IMR-90 (cell line): ENCODE measurements around the gene ABHD12. TPM values are rescaled to one million over a fixed set of nuclear protein-coding genes. Genes with fewer than 3 reads are reported as not detected.

Experiments used
- ATAC-seq: fragments of 200-7000 bp; cut with Tn5 transposase; 2 replicates; pipeline ENCODE4 v1.9.1; 2020; ENCODE audit warnings: low read depth, mild to moderate bottlenecking, moderate library complexity
- BruUV-seq: library from RNA; stranded (reverse); fragments of 400-500 nt; replicated peaks from 2 replicates; lab custom pipeline; 2021; lab: Mats Ljungman, UMichigan
- CTCF ChIA-PET: fragments of 300-600 bp; formaldehyde crosslinking; extraction: SDS; loops from one replicate; lab custom pipeline; 2021; ENCODE audit warnings: antibody characterized with exemption; lab: Yijun Ruan, JAX
- POLR2A ChIA-PET: fragments of 300-600 bp; sonication (Branson Sonifier 250); formaldehyde crosslinking; loops from one replicate; lab custom pipeline; 2022; ENCODE audit warnings: antibody characterized with exemption; ENCODE audit not compliant: unreplicated experiment; lab: Charles Lee
- DNase-seq: peaks from one replicate; pipeline ENCODE4 v3.0.0; 2013
- H2AFZ ChIP-seq: replicated peaks from 2 replicates; pipeline ENCODE3; 2013; ENCODE audit warnings: low read length, mild to moderate bottlenecking; ENCODE audit not compliant: poor library complexity
- H2AK5ac ChIP-seq: 2 replicates; pipeline ENCODE4 v1.6.1; 2013; ENCODE audit warnings: low read depth, low read length, inconsistent platforms
- H2AK9ac ChIP-seq: replicated peaks from 2 replicates; pipeline ENCODE3; 2013; ENCODE audit warnings: mild to moderate bottlenecking, low read depth, low read length, moderate library complexity; ENCODE audit not compliant: poor library complexity
- H2BK120ac ChIP-seq: 2 replicates; pipeline ENCODE4 v1.6.1; 2013; ENCODE audit warnings: low read depth, low read length, inconsistent platforms
- H2BK15ac ChIP-seq: 3 replicates; pipeline ENCODE4 v1.6.1; 2013; ENCODE audit warnings: low read depth, low read length, inconsistent platforms
- H2BK20ac ChIP-seq: 2 replicates; pipeline ENCODE4 v1.6.1; 2013; ENCODE audit warnings: low read depth, mild to moderate bottlenecking, inconsistent platforms, low read length, moderate library complexity
- H2BK5ac ChIP-seq: 2 replicates; pipeline ENCODE4 v1.6.1; 2013; ENCODE audit warnings: mild to moderate bottlenecking, low read depth, low read length, inconsistent platforms; ENCODE audit not compliant: poor library complexity, severe bottlenecking
- H3K14ac ChIP-seq: replicated peaks from 2 replicates; pipeline ENCODE4 v1.6.1; 2013; ENCODE audit warnings: low read depth, low read length, inconsistent platforms
- H3K18ac ChIP-seq: 2 replicates; pipeline ENCODE4 v1.6.1; 2013; ENCODE audit warnings: low read depth, low read length, control low read depth
- H3K23ac ChIP-seq: 2 replicates; pipeline ENCODE4 v1.6.1; 2013; ENCODE audit warnings: low read depth, low read length, inconsistent platforms
- H3K27ac ChIP-seq: 2 replicates; pipeline ENCODE4 v1.5.1; 2013; ENCODE audit warnings: mild to moderate bottlenecking, control low read depth, low read length; ENCODE audit not compliant: insufficient read depth
- H3K27me3 ChIP-seq: 2 replicates; pipeline ENCODE4 v1.6.1; 2013; ENCODE audit warnings: low read length; ENCODE audit not compliant: control insufficient read depth, insufficient read depth
- H3K36me3 ChIP-seq: 2 replicates; pipeline ENCODE4 v1.6.1; 2013; ENCODE audit warnings: low read length, mixed read lengths; ENCODE audit not compliant: control insufficient read depth, insufficient read depth
- H3K4ac ChIP-seq: 2 replicates; pipeline ENCODE4 v1.6.1; 2013; ENCODE audit warnings: low read depth, low read length, inconsistent platforms
- H3K4me1 ChIP-seq: 2 replicates; pipeline ENCODE4 v1.6.1; 2013; ENCODE audit warnings: low read length, mixed read lengths; ENCODE audit not compliant: control insufficient read depth, insufficient read depth
- H3K4me2 ChIP-seq: 2 replicates; pipeline ENCODE4 v1.6.1; 2013; ENCODE audit warnings: low read depth, mild to moderate bottlenecking, control low read depth, low read length, moderate library complexity
- H3K4me3 ChIP-seq: 2 replicates; pipeline ENCODE4 v1.5.1; 2013; ENCODE audit warnings: low read depth, mild to moderate bottlenecking, control low read depth, low read length, moderate library complexity; ENCODE audit not compliant: insufficient read depth
- H3K56ac ChIP-seq: 2 replicates; pipeline ENCODE4 v1.6.1; 2013; ENCODE audit warnings: low read length, inconsistent platforms; ENCODE audit not compliant: insufficient read depth; ENCODE audit errors: extremely low read depth
- H3K79me1 ChIP-seq, 2 experiments: 2 replicates each; pipeline ENCODE4 v1.6.1; 2013; ENCODE audit warnings: low read length in 2 of 2, inconsistent platforms in 1 of 2, low read depth in 1 of 2
- H3K9ac ChIP-seq: 2 replicates; pipeline ENCODE4 v1.6.1; 2013; ENCODE audit warnings: low read depth, low read length, control low read depth
- H3K9me1 ChIP-seq: 2 replicates; pipeline ENCODE4 v1.6.1; 2013; ENCODE audit warnings: low read length, inconsistent platforms; ENCODE audit not compliant: insufficient read depth
- H3K9me3 ChIP-seq: 2 replicates; pipeline ENCODE4 v1.6.1; 2013; ENCODE audit warnings: low read length; ENCODE audit not compliant: control insufficient read depth, insufficient read depth
- H4K20me1 ChIP-seq: 2 replicates; pipeline ENCODE4 v1.6.1; 2013; ENCODE audit warnings: low read length, inconsistent platforms; ENCODE audit not compliant: insufficient read depth
- H4K5ac ChIP-seq: 2 replicates; pipeline ENCODE4 v1.6.1; 2013; ENCODE audit warnings: mild to moderate bottlenecking, low read depth, low read length, control low read depth
- H4K8ac ChIP-seq, 2 experiments: 2 replicates each; pipeline ENCODE4 v1.6.1; 2013; ENCODE audit warnings: low read depth in 2 of 2, low read length in 2 of 2, control low read depth in 1 of 2, inconsistent platforms in 1 of 2
- H4K91ac ChIP-seq: 2 replicates; pipeline ENCODE4 v1.6.1; 2013; ENCODE audit warnings: low read depth, low read length, inconsistent platforms; ENCODE audit not compliant: insufficient read depth
- BHLHE40 ChIP-seq: fragments of 150-350 bp; IDR thresholded peaks from 2 replicates; pipeline ENCODE4 v1.6.1; 2016; ENCODE audit warnings: mild to moderate bottlenecking, low read depth, low read length
- CEBPB ChIP-seq: IDR thresholded peaks from 2 replicates; pipeline ENCODE4 v1.6.1; 2012; ENCODE audit warnings: low read depth, low read length, improper control_type of control experiment
- CHD1 ChIP-seq: IDR thresholded peaks from 2 replicates; pipeline ENCODE4 v1.6.1; 2012; ENCODE audit warnings: low read depth, low read length, improper control_type of control experiment
- CTCF ChIP-seq: conservative IDR thresholded peaks from 2 replicates; pipeline ENCODE4 v1.5.1; 2012; ENCODE audit warnings: mild to moderate bottlenecking, low read depth, low read length, improper control_type of control experiment
- FOS ChIP-seq: fragments of 150-350 bp; IDR thresholded peaks from 2 replicates; pipeline ENCODE4 v1.6.1; 2016; ENCODE audit warnings: low read depth, low read length
- MAFK ChIP-seq: IDR thresholded peaks from 2 replicates; pipeline ENCODE4 v1.6.1; 2012; ENCODE audit warnings: low read depth, low read length, improper control_type of control experiment
- MAZ ChIP-seq: IDR thresholded peaks from 2 replicates; pipeline ENCODE4 v1.6.1; 2012; ENCODE audit warnings: low read depth, mild to moderate bottlenecking, low read length, improper control_type of control experiment, moderate library complexity, borderline replicate concordance
- MXI1 ChIP-seq: IDR thresholded peaks from 2 replicates; pipeline ENCODE4 v1.6.1; 2012; ENCODE audit warnings: low read depth, mild to moderate bottlenecking, low read length, moderate library complexity, borderline replicate concordance
- NFE2L2 ChIP-seq: fragments of 150-350 bp; IDR thresholded peaks from 2 replicates; pipeline ENCODE4 v1.6.1; 2016; ENCODE audit warnings: low read depth, mild to moderate bottlenecking, low read length
- POLR2A ChIP-seq: IDR thresholded peaks from 2 replicates; pipeline ENCODE4 v1.6.1; 2012; ENCODE audit warnings: mild to moderate bottlenecking, low read depth, low read length
- RAD21 ChIP-seq: IDR thresholded peaks from 2 replicates; pipeline ENCODE4 v1.6.1; 2012; ENCODE audit warnings: low read length, improper control_type of control experiment
- RCOR1 ChIP-seq: IDR thresholded peaks from 2 replicates; pipeline ENCODE4 v1.6.1; 2012; ENCODE audit warnings: mild to moderate bottlenecking, low read length, improper control_type of control experiment; ENCODE audit not compliant: insufficient replicate concordance
- RFX5 ChIP-seq: IDR thresholded peaks from 2 replicates; pipeline ENCODE4 v1.8.0; 2012; ENCODE audit warnings: low read depth, mild to moderate bottlenecking, low read length, moderate library complexity
- SMC3 ChIP-seq: fragments of 150-350 bp; IDR thresholded peaks from 2 replicates; pipeline ENCODE4 v1.6.1; 2016; ENCODE audit warnings: low read depth, mild to moderate bottlenecking, antibody characterized with exemption, low read length, moderate library complexity
- WGBS, 2 experiments: methylation state at CpG; one replicate each; pipeline versions ENCODE4 v1.1.5 to v1.1.7; 2013; ENCODE audit warnings: missing lambda C conversion rate in 2 of 2; ENCODE audit not compliant: insufficient read length in 1 of 2; ENCODE audit errors: extremely low coverage in 2 of 2; 5-methylcytosine and 5-hydroxymethylcytosine counted together
- dilution Hi-C: fragments of 300-500 bp; cut with HindIII; formaldehyde crosslinking; loops from one replicate; pipeline ENCODE4 v1.14.3; 2018; ENCODE audit warnings: low sequenced_read_pairs; ENCODE audit not compliant: unreplicated experiment
- in situ Hi-C: fragments of 300-500 bp; cut with MboI; formaldehyde crosslinking; loops from 3 replicates; pipeline ENCODE4 v1.14.3; 2019; ENCODE audit warnings: low sequenced_read_pairs, inconsistent platforms, mixed read lengths
- intact Hi-C: fragments of 100-400 bp; cut with micrococcal nuclease; formaldehyde crosslinking; loops from 2 replicates; pipeline ENCODE4 v1.10.0; 2022
- polyA plus RNA-seq, 3 experiments: library from polyadenylated mRNA; depleted of rRNA; stranded (reverse); fragments of >200 nt; gene quantifications; 2 replicates each; pipeline ENCODE4 v1.2.3, GENCODE V29; 2012; ENCODE audit warnings: low replicate concordance in 1 of 3
- total RNA-seq: library from RNA; depleted of rRNA; stranded (reverse); fragments of >200 nt; gene quantifications from 2 replicates; pipeline ENCODE4 v1.2.3, GENCODE V29; 2012
- TF ChIP-seq, protein P1 (sequence below): fragments of 150-350 bp; IDR thresholded peaks from 2 replicates; pipeline ENCODE4 v1.6.1; 2017; ENCODE audit warnings: mild to moderate bottlenecking, antibody characterized with exemption, low read length, low read depth
- TF ChIP-seq, protein P2 (sequence below): fragments of 150-350 bp; IDR thresholded peaks from 2 replicates; pipeline ENCODE4 v1.6.1; 2016; ENCODE audit warnings: low read depth, mild to moderate bottlenecking, low read length, moderate library complexity, borderline replicate concordance

The ABHD12 gene
- total and polyA plus RNA-seq, 2 of the 4 experiments (the other 2 are of a cell fraction): 80.7 to 108 TPM

DNA sequence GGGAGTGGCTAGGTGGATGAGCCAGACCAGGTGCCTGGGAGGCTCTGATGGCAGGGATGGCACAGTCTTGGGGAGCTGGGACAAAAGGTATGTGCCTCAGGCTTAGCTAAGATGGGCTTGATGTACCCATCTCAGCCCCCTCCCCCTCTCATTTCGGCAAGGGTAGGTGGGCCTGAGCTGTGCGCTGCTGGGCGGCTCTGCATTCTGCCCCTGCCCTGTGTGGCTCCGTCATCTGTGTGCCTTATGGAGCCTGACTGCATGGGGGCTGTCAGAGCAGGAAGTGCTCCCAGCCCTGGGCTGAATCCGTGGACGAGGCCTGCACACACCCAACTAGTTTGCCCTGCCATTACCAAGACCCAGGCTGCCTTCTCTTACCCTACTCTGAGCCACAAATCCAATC, 88.0 kb downstream of the ABHD12 start:
- ATAC-seq (no peak), DNase-seq (no peak)
- Histone ChIP-seq H2BK15ac (no peak overlapping the region), H3K4me3 (no peak overlapping the region), H2AK9ac (peak overlapping the region; percentile 59), H2AFZ (no peak overlapping the region), H3K14ac (no peak overlapping the region), H3K79me1 (peaks cover 0 to 41% of the 10 kb centered on the region in 2 experiments; a peak in 3 of 4 replicates), H3K4me1 (peaks cover 10% of the 10 kb centered on the region), H2BK20ac (no peak overlapping the region), H3K27me3 (no peaks in the 10 kb centered on the region), H4K91ac (no peak overlapping the region), H3K23ac (no peak overlapping the region), H3K18ac (no peak overlapping the region), H3K9me3 (no peaks in the 10 kb centered on the region), H2BK5ac (no peak overlapping the region), H4K20me1 (peaks cover 5% of the 10 kb centered on the region; the same call in 1 of the 2 replicates), H3K27ac (no peak overlapping the region), H3K9me1 (peaks cover 8% of the 10 kb centered on the region), H4K5ac (no peak overlapping the region), H3K4me2 (no peak overlapping the region), H3K36me3 (peaks cover 42% of the 10 kb centered on the region), H4K8ac (no peak overlapping the region), H2BK120ac (no peak overlapping the region), H3K4ac (no peak overlapping the region), H2AK5ac (no peak overlapping the region; the same call in 1 of the 2 replicates), H3K56ac (no peak overlapping the region), H3K9ac (no peak overlapping the region)
- dilution Hi-C loops (no loop called here), intact Hi-C loops (no loop called here), in situ Hi-C loops (loop anchor here (25.0 kb wide), 2 partner anchors 235 to 385 kb away; partner anchors contain the start of gene ZNF337)
- TF ChIP-seq MAZ (no peak), RAD21 (no peak), RFX5 (no peak), RCOR1 (no peak), NFE2L2 (no peak), BHLHE40 (no peak), MAFK (no peak), CTCF (no peak), FOS (no peak), CEBPB (no peak), POLR2A (no peak), MXI1 (no peak), CHD1 (no peak), SMC3 (no peak)
- TF ChIP-seq, protein P1, sequence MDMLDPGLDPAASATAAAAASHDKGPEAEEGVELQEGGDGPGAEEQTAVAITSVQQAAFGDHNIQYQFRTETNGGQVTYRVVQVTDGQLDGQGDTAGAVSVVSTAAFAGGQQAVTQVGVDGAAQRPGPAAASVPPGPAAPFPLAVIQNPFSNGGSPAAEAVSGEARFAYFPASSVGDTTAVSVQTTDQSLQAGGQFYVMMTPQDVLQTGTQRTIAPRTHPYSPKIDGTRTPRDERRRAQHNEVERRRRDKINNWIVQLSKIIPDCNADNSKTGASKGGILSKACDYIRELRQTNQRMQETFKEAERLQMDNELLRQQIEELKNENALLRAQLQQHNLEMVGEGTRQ: no peak
- TF ChIP-seq, protein P2, sequence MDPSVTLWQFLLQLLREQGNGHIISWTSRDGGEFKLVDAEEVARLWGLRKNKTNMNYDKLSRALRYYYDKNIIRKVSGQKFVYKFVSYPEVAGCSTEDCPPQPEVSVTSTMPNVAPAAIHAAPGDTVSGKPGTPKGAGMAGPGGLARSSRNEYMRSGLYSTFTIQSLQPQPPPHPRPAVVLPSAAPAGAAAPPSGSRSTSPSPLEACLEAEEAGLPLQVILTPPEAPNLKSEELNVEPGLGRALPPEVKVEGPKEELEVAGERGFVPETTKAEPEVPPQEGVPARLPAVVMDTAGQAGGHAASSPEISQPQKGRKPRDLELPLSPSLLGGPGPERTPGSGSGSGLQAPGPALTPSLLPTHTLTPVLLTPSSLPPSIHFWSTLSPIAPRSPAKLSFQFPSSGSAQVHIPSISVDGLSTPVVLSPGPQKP: no peak
- ChIA-PET POLR2A (no interaction called here), CTCF (no interaction called here)
- no TSS peak for BruUV-seq
- 100% methylated on average over 2 of the region's 6 CpGs; no CpG with 5 or more reads in 1 of the 2 experiments for WGBS, 2 experiments
